NCI-H748 (cell line): ENCODE results near the gene SNAI3.
"Not testable (repeated sequence)": the region's sequence is repeated elsewhere in the genome, so short reads cannot be mapped to it uniquely, and the experiment has no call there.

Source experiments
- DNase-seq: peaks from one replicate; lab custom pipeline; 2025; ENCODE audit not compliant: unreplicated experiment; lab: John Stamatoyannopoulos, UW

SNAI3 gene

DNA sequence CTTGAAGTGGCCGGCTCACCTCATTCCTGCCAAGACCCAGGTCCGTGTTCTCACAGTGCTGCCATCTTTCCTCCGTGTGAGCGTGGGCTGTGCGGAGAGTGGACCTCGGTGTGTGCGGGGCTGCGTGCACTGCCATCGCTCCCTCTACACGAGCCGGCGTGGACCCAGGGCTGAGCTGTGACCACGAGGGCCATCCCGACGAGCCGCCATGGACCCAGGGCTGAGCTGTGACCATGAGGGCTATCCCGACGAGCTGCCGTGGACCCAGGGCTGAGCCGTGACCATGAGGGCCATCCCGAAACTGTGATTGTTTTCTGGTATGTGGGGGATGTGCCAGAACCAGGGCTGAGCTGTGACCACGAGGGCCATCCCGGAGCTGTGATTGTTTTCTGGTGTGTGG is 14.5 kb downstream of the SNAI3 start:
- no peak for DNase-seq

DNA sequence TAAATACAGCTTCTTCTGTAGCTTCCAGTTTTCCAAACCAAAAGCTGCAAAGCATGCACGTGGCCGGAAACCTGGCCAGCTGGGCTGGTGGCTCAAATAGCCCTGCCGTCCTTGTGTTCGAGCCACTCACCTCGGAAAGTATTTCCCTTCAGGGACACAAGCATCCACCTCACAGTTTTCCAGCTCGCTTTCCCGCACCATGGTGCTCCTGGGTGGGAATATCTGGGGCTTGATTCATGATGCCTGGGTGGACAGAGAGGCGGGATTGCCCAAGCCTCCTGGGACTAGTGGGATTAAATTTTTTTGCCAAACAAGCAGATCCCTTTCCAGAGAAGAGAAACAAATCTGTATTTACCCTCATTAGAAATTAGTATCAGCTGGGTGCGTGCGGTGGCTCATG is 16.3 kb downstream of the SNAI3 start:
- DNase-seq = no peak

DNA sequence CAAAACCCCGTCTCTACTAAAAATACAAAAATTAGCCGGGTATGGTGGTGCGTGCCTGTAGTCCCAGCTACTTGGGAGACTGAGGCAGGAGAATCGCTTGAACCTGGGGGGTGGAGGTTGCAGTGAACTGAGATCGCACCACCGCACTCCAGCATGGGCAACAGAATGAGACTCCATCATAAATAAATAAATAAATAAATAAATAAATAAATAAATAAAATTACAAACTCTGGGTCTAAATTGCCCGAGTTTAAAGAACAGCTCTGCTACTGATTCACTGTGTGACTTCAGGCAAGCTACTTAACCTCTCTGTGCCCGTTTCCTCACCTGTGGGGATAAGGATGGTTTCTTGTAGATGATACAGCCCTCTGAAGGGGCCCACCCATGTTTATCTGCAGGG is 16.8 kb downstream of the SNAI3 start:
- DNase-seq = not testable (repeated sequence)

DNA sequence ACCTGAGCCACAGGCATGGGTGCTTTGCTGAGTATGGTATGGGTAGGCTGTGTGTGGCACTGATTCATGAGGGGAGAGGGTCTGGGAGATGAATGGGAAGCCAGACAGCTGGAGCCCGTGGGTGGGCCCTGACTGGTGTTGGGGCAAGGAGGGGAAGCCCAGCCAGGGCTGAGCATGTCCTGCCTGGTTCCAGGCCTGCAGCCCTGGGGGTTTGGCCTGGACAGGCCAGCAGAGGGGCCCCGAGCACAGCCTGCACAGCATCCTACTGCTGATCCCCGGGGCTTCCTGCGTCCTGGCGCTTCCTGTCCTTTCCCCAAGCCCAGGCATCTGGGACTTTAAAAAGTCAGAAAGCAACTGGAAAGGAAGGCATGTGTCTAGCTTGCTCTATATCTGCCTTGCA is 18.8 kb downstream of the SNAI3 start:
- DNase-seq = no peak

DNA sequence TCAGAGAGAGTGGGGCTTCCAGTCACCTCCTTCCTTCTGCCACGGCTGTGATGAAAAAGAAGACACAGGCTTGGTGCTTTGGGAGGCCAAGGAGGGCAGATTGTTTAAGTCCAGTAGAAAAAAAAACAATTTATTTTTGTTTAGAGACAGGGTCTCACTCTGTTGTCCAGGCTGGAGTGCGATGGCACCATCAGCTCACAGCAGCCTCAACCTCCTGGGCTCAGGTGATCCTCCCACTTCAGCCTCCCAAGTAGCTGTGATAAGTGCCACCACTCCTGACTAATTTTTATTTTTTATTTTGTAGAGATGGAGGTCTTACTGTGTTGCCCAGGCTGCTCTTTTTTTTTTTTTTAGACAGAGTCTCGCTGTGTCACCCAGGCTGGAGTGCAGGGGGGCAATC is 20.7 kb downstream of the SNAI3 start:
- no peak for DNase-seq

DNA sequence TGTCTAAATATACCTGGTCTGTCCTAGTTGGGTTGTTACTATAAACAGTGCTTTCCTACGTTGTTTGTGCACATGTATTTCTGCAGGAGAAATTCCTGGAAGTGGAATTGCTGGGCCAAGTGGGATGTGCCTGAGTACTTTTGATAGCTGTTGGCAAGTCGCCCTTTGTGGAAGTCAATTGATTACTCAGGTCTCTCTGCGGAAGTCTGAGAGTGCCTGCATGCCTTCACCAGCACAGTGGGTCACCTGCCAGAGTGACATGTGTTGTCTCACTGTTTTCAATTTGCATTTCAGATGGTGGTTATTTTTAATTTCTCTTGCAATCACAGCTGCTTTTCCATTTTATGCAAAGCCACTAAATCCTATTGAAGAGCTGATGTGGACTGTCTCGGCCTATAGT is 21.2 kb downstream of the SNAI3 start:
- DNase-seq = no peak

DNA sequence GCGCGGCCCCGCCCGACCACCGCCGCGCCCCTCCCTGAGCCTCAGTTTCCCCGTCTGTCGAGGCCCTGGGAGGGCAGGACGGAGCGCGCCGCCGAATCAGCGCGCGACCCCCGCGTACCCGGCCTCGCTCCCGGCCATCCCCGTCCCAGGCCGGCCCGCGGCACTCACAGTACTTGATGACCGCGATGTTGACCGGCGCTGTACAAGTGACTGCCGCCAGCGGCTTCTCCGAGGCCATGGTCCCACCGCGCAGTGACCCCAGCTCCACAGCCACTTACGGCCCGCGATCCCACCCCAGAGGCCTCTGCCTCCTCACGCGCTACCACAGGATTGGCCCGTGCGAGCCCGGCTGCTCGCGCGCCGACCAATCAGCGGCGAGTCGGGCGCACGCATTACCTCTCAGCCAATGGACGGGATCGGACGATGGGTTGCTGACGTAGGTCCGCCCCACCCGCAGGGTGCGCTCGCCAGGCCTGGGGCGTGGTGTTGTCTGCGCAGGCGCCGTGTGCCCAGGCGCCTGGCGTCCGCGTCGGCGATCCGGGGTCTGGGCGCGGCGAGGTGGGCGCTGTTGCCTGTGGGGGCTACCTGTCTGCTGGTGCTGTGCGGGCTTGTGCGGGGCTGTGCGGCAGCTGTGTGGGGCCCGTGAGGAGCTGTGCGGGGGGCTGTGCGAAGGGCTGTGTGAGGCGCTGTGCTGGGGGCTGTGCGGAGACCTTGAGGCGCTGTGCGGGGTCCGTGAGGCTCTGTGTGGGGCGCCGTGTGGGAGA is 23.3 kb downstream of the SNAI3 start, which contains the start of gene MVD:
Gene MVD, minus strand, starts transcription at position 249 of the 764 bp plus-strand sequence. Its CDS starts 11 bp downstream, at position 238.
- DNase-seq = peak; percentile 96

DNA sequence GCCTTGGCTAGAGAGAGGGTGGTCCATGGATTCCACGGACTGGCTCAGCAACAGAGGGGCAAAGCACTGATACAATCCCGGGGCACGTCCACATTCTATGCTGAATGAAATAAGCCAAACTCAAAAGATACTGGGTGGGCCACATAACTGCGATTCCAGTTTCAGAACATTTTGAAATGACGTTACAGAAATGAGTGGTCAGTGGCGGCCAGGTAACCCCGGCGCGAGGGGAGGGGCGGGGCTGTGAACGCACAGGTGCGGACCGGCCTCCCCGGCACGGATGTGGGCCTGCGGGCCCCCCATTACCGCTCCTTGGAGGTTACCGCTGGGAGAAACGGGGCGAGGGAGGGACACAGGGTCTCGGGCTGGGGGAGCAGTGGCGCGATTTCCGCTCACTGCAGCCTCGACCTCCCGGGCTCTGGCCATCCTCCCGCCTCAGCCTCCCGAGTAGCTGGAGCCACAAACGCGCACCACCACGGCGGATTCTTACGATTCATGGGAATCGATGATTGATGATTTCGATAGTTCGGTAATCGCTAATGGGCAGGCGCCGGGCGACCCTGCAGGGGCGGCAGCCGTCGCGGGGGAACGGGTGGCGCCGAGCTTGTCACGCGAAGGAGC is 24.0 kb downstream of the SNAI3 start:
- DNase-seq = peak; percentile 36

DNA sequence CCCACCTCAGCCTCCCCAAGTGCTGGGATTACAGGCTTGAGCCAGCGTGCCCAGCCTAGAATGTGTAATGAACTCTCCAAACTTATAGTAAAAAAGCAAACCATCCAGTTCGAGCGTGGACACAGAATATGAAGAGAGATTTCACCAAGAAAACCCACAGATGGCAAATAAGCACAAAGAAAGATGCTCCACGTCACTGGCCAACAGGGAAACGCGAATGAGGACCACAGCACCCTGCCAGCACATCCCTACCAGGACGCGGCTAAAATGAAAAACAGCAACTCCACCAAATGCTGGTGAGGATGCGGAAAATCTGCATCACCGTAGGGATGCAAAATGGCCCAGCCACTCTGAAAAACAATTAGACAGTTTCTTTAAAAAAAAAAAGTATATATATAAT is 24.8 kb downstream of the SNAI3 start:
- no peak for DNase-seq

DNA sequence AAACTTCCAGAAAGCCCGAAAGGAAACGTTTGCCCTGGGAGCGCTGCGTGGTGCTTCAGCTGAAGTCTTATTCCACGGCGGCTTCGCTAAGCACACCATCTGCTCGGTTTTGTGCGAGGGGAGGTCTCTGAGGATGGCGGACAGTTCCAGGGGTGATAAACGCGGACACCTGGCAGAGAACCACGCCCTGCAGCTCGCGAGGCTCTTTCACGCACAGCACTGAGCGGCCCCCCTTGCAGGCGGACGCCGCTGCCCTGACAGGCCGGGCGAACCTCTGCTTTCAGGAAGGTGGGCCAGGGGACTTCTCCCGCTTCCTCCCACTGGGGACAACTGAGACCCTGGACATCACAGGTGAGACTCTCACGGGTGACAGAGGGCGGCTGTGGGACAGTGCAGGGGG is 27.1 kb downstream of the SNAI3 start:
- DNase-seq = peak; percentile 34

DNA sequence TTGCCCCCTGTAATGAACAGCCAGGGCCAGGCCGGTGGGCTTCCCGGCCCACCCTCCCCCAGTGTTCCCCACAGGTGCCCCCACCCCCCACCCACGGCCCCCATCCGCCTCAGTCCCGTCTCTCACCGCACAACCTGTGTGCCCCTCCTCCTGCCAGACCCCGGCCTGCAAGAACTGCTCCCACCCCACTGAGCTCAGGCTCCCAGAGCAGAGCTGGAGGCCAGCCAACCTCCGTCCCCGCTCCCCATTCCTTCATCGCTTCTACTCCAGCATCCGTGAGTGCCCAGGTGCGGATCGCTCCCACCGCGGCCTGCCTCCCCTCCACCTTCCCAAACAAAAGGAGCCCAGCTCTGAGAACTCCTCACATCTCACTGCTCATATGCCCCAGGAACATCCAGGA is 27.6 kb downstream of the SNAI3 start:
- no peak for DNase-seq

DNA sequence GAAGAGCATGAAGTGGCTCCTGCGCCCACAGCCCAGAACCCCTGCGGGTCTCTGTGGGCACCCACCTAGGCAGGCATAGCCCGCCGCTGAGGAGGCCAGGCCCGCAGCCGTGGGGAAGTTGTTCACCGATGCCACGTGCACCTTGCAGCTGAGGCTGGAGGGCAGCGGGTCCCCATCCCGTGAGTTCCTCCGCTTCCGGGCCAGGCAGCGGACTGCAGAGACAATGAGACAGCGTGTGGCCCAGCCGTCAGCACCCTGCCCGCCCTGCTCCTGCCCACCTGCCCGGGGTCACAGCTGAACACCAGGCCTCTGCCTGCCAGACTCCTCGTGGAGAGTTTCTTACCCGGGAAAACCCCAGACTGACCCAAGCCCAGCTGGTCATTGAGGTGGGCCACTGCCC is 28.9 kb downstream of the SNAI3 start:
- no peak for DNase-seq

DNA sequence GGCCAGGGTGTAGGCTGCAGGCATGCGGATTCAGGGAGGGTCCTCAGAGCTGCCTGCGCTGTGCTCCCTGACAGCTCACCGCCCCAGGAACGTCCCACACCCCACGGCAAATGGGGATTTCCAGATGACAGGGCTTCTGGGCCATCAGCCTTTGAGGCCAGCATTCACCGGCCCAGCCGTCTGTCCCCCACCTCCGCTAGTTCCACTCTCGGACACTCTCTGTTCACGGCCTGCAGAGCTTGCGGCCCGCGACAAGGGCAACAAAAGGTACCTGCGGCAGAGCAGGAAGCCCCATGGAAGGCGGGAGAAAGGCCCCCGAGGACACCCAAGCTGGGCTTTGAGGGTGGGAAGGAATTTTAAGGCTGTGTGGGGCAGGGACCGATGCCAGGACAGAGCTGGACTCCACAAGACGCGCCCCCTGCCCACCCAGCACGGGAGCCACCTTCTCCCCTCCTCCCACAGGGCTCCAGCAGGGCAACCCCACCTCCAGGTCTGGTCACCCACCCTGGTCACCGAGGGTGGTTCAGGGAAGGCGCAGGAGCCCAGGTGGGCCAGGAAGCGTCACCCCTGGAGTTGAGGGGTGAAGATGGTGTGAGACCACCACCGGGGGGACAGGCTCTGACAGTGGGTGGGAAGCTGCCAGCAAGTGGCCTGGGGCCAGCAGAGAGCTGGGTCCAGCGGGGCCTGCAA is 29.9 kb downstream of the SNAI3 start:
- DNase-seq = no peak

DNA sequence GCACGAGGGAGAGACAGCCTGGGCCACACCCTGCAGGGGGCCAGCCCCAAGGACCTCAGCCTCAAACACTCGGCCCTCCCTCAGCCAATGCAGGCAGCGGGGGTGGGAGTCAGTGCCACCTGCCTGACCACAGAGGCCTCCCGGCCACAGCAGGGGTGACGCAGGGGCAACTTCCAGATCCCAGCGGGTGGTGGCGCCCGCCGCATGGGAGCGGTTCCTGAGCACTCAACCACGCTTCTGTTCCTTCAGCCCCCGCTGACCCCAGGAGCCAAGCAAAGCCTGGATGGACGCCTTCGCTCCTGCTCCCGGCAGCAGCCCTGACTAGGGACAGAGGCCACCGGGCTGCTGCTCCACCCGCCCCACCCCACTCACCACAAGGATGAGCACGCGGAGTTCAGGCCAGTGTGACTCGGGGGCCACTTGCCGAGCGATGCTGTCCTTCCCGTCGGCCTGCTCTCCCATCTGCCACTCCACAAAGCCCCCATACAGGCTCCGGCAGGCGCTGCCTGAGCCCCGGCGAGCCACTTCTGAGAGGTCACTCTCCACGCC is 30.5 kb downstream of the SNAI3 start:
- no peak for DNase-seq

DNA sequence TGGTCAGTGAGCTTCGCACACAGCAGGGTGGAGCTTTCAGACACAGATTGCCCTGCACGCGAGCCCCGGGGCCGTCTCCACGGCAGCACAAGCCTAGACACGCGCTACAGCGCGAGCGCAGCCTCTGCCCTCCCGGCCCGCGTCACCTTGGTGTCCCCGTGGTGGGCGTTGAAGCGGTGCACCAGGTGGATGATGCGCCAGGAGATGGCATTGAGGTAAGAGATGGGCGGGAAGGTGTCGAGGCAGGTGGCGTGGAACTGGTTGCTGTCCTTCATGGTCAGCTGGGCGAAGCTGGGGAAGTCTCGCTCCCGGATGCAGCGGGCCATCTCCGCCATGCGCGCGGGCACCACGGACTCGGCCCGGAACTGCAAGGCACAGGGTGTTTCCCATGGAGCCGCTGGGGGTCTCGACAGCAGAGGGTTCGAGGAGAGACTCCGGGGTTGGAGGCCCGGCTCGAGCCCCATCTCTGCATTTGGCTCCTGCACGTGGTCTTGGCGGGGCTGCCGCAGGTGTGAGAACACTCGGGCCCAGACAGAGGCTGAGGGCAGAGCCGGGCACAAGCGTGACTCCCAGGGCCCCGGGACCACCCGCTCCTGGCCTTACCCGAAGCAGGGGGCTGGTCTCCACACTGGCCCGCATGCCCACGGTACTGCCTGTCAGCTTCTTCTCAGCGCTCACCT is 31.1 kb downstream of the SNAI3 start:
- no peak for DNase-seq

DNA sequence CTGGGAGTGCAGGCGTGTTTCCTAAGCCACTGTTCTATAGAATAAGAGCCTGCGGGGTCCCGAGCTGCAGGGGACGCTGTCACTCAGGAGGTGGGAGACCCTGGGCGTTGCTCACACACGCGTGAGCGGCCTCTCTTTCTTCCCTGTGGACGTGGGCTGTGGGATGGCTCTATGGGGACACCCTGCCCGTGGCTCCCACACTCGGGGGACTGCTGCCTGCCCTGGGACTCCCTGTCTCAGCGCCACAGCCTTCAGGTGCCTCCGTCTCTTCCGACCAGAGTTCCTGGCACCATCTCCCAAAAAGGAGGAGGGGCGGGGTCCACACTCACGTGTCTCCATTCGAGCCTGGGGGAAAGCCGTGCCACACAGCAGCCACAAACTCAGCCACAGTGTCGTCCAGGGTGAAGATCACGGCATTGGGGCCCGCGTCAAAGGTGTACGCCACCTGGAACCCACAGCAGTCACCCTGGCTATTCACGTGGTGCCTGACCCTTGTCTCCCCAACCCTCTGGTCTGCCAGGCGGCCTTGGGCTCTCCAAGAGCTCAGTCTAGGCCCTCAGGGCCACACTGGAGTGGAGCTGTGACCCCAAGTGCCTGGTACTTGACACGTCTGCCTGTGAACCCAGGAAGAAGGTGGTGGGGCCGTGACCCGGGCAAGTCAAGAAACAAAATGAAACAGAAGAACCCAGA is 31.8 kb downstream of the SNAI3 start:
- no peak for DNase-seq

DNA sequence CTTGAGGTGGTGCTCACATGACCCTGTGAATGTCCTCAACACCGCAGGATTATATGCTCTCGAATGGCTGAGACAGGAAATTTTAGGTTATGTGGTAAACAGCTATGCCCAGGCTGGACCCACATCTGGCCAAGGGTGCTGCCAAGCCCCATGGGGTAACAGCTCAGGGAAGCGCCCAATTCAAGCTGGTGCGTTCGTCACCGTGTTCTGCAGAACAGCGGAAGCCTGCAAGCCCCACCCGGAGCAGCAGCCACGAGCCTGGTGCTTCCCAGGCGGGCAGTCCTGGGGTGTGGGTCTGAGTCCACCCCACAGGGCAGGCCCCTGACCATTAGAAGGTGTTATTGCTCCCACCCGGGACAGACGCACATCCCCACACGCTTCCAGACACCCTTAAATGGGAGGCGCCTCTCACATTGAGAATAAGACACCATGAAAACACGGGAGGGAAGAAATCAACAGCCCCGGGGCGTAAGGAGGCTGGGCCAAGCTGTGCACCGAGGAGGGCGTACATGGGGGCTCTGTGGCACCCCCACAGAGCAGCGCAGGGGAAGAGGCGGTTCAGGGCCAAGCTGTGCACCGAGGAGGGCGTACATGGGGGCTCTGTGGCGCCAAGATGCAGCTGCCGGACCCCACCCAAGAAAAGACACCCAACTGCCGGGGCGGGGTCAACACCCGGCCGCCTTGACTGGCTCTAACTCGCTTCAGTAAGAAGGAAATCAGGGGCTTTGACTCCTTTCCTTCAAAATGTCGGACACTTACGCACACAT is 32.5 kb downstream of the SNAI3 start:
- DNase-seq = no peak

DNA sequence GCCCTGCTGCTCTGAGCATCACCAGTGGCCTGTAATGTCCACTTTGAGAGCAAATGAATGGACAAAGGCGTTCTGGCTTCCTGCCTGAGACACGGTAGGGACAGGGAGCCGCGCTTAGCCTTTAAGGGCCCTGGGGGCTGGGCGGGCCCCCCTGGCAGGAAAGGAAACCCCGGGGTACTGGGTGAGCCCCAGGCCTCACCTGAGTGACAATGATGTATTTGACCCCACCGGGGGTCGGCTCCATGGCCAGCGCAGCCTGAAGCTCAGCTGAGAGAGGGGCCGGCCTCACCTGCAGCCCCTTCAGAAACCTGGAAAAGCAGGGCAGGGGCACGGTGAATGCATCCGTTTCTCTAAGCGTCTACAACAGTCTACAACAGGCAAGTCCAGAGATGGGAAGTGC is 33.2 kb downstream of the SNAI3 start:
- no peak for DNase-seq

DNA sequence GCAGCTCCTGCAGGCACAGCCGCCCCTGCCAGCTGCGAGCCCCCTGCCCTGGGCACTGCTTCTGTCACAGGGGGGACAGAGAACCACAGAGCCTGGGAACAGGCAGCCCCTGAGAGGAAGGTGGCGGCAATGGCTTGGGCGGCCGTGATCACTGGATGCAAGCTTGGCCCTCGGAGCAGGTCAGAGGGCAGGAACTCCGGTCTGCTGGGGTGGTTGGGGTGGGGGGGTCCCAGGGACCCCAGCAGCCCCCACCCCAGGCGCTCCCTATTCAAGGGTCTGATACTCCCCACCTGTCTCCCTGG is 33.6 kb downstream of the SNAI3 start:
- DNase-seq = no peak
